Measurements from ENCODE around the gene RAB6D. TPM values are rescaled to one million over a fixed set of nuclear protein-coding genes. Genes with fewer than 3 reads are reported as not detected.

Gene RAB6D
- total RNA-seq: under 0.01 and 0.10 TPM in 2 replicates

DNA sequence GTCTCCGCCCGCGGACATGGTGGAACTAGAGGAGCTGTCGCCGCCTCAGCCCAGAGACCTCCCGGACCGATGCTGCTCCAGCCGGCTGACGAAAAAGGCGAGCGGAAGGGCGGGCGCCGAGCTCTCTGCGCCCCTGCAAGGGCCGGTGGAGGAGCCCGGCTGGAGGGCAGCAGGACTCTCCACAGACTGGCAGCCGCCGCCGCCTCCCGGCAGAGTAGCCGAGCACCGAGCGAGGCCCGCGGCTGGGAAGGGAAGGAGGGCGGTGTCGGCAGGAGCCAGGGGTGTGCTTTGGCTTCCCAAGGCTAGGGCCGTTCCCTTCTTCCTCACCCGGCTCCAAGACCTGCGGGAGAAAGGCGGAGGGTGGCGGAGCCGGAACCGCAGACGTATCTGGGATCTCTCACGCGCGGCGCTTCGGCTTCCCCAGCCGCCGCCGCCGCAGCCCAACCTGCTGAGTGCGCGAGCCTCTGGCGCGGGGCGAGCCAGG lies at the start of gene RAB6D:
Gene RAB6D, minus strand, starts transcription at position 466 of the 484 bp plus-strand sequence. Its CDS starts 448 bp downstream, at position 18.

Other genes with a start within 250 kb of the RAB6D start
- gene POTEE, start 154.6 kb downstream of the RAB6D start, total RNA-seq: 0.29 and 0.33 TPM in 2 replicates
- gene TUBA3D, start 112.0 kb upstream of the RAB6D start, total RNA-seq: not detected in 2 replicates
- gene MZT2A, start 128.2 kb upstream of the RAB6D start, total RNA-seq: 89.2 and 175 TPM in 2 replicates
- 4.8 and 5.9 TPM in 2 replicates for gene CCDC74A, start 163.7 kb upstream of the RAB6D start, total RNA-seq

All from vein endothelial cell (primary cell).